ENCODE results near the gene VPS4A.

GRCh38 chr16:69365901-69366300 lies 54.8 kb downstream of the VPS4A start:
- no peak for TF ChIP-seq CTCF (conservative IDR thresholded peaks at IDR 0.05)
- TF ChIP-seq ZFX (IDR thresholded peaks at IDR 0.05), result no peak

Data from C4-2B (cell line).